Activated CD8-positive, alpha-beta memory T cell treated with anti-CD3 and anti-CD28 coated beads, Interleukin-2, amount 50 U/mL, for 1 hour (primary cell): ENCODE results near the gene PHF23.
"Not testable (repeated sequence)": the region's sequence is repeated elsewhere in the genome, so short reads cannot be mapped to it uniquely, and the experiment has no call there.

ENCODE experiments used
- DNase-seq: peaks from one replicate; pipeline ENCODE4 v3.0.0-alpha.2; 2020; ENCODE audit errors: extremely low read depth

The PHF23 gene

DNA sequence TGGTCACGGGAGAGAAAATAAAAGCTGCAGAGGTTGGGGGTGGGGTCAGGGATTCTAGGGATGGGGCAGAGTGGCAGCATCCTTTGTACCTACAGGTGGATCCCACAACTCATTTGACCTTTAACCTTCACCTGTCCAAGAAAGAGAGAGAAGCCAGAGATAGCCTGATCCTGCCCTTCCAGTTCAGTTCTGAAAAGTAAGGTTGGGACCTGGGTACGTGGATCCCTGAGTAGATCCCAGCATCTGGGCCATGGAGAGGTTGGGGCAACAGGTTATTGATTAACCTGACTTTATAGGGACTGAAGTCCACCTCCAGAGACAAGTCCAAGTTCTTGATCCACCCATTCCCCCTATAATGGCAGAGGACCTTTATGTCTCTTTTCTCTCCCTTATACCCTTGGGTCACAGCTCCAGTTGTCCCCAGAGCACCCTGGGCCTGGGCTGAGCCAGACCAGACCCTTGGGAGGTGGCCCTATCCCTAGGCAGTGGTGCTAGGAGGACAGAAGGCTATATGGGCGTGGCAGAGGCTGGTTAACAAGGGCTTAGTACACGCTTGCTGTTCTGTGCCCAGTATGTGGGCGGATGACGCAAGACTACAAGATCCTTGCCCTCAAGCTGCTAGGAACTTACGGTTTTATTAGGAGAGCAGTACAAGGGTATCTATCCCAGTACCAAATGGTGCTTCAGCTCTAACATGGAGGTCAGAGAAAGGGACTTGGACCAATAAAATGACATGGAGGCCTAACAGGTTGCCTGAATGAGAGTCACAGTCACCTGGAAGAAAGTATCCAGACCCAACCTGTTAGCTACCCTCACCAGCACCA is 19.7 kb upstream of the PHF23 start:
- no peak for DNase-seq

DNA sequence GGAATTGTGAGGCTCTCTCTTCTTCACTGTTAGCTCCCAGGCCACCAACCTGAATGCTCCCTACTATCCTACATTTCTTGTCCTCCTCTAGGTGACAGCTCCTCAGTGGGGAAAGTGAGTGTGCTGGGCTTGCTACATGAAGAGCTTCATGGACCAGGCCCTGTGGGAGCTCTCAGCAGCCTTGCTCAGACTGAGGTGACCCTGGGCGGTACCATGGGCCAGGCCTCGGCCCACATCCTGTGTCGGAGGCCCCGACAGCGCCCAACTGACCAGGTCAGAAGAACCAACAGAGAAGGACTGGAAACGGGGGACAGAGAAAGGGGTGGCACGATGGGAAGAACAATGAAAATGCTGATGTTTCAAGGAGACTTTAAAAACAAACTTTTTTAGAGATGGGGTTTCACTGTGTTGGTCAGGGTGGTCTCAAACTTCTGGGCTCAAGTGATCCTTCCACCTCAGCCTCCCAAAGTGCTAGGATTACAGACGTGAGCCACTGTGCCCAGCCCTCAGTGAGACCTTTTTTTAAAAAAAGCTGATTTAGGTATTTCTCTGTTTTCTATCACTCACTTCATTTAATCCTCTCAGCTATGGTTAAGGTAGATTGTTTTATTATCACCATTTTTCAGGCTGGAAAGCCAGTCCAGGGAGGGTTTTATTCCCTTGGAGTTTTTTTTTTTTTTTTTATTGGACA is 17.7 kb upstream of the PHF23 start:
- DNase-seq: no peak

DNA sequence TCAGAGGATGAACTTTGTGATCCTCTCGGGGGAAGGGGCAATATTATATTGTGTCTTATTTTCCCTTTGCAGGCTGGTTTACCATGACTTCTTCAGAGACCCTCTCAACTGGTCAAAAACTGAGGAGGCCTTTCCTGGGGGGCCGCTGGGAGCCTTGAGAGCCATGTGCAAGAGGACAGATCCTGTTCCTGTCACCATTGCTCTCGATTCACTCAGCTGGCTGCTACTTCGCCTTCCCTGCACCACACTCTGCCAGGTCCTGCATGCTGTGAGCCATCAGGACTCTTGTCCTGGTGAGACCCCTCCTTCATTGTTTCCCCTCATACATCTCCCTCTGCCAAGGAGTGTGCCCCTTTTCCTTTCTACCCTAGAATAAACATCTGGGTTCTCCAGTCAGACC is 15.3 kb upstream of the PHF23 start:
- DNase-seq: no peak

DNA sequence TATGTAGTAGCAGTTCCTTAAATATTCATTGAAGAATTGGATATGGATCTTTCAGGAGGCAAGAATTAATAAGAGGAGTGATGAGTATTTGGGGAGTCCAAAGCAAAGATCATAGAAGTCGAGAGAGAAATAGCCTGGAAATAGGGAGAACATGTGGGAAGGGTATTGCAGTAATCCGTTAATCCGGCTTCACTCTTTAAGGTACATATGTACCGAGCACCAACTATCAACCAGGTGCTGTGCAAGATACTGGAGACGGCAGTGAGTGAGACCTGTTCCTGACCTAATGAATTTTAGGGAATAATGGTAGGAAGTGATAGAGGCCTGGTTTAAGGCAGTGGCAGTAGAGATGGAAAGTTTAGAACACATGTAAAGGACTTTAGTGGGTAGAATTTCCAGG is 13.8 kb upstream of the PHF23 start:
- no peak for DNase-seq

DNA sequence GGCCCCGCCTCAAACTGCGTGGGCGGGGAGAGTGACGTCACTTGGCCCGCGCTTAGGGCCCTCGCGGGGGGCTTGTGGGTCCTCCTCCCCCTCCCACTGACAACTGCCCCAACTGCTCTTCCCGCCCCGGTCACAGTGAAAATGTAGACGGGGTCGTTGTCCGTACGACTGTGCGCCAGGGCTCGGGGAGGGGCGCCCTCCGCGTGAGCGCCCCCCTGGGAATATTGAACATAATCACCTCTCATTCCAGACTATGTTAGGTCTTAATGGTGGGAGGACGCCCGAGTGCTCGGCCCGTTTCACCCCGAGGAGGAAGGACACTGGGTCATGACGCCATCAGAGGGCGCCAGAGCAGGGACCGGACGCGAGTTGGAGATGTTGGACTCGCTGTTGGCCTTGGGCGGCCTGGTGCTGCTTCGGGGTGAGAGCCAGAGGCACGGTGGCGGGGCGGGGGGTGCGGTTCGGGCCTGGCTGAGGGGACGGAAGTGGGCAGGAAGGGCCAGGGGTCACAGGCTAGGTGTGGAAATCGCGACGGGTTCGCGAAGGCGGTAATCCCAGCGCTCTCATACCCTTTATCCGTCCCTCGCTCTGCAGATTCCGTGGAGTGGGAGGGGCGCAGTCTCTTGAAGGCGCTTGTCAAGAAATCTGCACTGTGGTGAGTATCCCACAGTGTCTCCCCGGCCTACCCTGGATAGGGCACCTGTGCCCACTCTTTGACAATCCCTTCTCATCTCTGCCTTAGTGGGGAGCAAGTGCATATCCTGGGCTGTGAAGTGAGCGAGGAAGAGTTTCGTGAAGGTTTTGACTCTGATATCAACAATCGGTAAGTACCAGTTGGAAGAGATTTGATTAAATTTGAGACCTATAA is 13.2 kb upstream of the PHF23 start, which contains the start of gene ELP5:
TSS of gene ELP5 (plus strand) at position 40 of the 868 bp plus-strand sequence. CDS start at position 376, 336 bp downstream.
- peak; percentile 66 for DNase-seq

DNA sequence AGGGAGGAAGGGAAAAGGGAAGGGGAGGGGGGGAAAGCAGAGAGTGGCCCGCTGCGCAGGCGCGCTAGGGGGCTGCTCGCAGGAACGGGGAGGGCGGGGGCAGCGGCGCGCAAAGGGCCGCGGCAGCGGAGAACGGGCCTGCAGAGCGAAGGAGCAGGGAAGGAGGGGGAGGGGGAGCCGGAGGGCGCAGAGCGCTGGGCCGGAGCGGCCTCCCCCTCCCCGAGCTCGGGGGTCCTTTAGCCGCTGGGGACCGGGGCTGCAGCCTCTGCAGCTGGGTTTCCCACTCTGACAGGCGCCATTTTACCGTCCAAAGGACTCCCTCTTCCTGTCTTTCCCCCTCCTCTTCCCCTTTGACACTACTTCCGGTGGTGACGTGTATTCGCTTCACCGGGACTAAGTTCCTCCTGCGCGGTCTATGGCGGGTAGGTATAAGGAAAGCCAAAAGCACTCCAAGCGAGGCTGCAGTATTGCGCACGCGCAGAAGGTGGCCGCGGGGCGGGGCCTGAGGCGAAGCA is 12.5 kb upstream of the PHF23 start, which contains the start of gene CTDNEP1:
TSS of gene CTDNEP1 (minus strand) at position 74 of the 515 bp plus-strand sequence. CDS start 438 bp downstream, outside the sequence.
- peak; percentile 98 for DNase-seq

DNA sequence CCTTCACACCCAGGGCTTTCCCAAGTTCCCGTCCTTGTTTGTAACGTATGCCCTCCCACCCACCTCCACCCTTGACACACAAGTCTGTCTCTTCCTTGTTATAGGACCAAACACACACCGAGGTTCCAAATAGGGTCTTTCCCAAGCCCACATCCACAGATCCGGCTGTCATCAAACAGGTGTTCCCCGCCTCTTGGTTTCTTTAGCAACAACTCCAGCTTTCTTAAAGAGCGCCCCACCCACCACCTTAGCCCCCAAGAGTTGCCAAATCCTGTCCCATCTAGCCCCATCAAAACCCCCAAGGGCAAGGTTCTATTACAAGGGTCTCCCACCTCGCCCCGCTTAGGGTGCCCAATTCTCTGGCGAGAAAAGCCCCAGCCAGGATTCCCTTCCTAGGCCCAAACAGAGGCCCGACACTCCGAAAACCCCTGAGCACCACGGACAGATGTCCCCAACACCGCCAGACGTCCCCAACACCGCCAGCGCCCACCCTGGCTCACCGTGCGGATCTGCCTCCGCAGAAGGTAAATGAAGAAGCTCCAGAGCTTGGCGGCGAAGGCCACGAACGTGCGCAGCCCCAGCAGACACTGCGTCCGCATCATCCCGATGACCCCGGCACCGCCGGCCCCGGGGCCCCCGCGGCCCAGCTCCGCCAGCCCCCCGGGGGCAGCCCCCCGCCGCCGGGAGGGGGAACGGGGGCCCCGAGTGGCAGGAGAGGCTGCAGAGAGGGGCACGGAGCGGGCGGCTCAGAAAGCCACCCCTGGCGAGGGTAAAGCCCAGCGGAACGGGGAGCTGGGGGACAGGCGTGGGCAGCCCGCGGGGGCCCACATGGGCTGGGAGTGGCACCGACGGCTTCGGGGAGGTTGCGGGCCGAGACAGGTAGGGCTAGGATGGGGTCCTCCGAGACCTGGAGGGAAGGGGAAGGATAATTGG is 11.7 kb upstream of the PHF23 start:
- DNase-seq: no peak

DNA sequence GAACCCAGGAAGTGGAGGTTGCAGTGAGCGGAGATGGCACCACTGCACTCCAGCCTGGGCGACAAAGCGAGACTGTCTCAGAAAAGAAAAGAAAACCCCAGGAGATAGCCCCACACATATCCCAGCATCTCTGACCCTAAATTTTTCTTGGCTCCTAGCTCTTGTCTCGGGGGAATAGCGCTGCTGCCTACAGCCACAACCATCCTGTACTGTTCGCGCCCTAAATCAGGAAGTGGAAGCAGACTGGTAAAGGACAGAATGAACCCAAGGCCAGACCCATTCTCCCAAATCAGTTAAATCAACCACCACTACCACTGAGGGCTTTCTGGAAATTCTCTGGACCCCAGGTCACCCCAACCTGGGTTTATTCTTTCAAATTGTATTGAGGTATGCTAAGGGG is 10.6 kb upstream of the PHF23 start:
- no peak for DNase-seq

DNA sequence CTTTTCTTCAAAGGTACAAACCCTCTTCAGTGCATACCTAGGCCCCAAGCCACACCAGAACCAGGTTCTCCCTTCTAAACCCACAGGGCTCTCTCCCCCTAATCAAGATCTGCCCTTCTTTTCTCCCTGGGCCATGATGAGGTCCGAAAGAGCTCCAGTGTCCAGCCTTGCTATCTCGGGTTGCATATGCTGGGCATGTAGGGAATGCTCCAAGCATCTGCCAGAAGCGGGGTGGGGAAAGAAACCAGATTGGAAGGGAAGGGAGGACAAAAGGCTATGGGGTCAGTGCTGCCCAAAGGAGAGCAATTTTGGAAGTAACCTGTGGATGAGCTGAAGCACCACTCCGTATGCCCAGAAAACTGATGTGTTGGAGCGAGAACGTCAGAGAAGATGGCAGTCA is 10.0 kb upstream of the PHF23 start:
- DNase-seq: no peak

DNA sequence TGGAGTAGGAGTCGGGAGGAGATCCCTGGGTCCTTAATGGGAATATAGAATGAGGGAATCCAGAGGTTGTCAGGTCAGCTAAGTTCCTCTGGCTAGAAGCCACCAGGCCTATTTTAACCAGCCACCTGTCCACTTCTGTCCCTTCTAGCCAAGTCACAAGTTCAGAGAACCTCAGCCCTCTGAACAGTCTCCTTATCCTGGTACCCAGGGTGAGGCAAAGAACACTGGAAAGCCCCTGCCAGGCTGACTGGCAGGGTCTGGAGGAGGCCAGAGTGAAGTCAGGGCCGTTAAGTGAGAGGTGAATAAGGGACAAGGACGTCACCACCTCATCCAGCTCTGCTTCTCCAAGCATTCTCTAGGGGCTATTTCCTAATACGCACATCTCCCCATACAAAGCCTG is 9.5 kb upstream of the PHF23 start:
- DNase-seq: no peak

DNA sequence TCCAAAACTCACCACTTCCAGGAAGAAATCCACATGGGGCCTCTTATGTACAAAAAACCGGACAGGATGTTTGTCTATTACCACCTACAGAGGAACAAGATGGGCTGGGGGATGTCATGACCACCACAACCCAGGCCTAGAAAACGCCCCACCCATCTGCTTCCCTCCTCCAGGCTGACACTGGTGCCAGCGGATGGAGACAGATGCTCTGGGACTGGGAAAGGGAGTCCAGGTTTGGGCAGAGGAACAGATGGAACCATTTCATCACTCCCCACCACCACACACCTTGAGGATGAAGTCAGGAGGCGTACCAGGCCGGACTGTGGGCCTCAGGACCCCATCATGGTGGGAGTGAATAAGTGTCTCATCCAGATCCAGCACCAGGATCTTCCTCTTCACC is 7.5 kb upstream of the PHF23 start:
- no peak for DNase-seq

DNA sequence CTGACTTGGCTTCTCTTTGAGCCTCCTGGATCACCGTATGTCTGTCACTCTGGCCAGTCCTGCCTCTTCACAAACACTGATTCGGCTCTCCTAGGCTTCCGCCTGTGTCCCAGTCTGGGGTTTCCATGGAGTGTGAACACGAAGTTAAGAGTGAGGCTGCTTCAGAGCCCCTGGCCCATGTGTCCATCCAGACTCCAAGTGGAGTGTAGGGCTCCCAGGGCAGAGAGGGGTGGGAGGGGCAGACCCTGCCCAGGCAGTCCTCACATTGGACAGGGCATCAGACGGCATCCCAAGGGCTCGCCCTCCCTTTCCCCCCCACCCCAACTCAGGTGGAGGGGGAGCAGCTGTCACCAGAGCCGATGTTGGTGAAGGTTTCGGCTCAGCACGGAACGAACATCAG is 4.6 kb upstream of the PHF23 start:
- DNase-seq: not testable (repeated sequence)

DNA sequence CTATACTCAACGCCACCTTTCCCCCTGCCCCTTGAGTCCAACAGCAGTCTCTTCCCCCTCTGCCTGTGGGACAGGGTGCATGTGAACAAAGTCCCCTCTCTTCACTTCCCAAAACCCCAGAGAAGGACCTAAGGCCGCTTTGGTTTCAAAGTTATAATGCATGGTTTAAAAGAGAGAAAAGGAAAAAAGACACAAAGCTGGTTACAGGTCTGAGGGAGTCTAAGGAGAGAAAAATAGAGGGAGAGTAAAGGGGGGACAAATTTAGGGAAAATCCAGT is 4.1 kb upstream of the PHF23 start:
- DNase-seq: no peak

DNA sequence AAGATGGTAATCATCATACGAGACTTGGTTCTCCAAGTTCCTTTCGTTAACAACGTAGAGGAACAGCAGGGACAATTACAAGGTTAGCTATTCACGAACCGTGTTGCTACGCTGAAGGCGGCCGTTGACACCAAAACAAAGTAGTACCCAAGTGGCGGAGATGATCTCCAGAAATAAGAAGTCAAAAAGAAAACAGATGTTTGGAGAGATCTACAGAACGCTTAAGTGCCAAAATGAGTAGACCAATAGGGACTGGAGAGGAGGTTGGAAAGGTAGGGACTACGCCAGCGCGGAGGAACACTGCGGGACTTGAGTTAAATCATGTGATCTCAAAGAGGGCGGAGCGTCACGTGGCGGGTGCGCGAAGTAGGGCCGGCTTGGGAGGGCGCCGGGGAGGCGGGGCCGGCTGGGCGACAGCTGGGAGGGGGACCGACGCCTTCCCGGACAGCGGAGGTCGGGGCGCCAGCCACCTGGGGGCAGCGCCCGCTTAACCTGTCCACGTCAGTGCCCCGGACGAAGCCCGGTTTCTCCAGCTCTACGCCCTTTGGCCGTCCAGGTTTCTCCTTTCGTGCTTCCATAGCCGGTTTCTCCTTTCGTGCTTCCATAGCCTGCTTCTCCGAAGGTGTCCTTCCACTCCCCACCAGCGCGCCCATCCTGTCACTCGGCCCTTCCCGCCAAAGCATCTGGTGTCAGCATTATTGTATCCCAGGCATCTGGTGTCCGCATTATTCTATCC is 3.6 kb upstream of the PHF23 start:
- DNase-seq: peak; percentile 94

DNA sequence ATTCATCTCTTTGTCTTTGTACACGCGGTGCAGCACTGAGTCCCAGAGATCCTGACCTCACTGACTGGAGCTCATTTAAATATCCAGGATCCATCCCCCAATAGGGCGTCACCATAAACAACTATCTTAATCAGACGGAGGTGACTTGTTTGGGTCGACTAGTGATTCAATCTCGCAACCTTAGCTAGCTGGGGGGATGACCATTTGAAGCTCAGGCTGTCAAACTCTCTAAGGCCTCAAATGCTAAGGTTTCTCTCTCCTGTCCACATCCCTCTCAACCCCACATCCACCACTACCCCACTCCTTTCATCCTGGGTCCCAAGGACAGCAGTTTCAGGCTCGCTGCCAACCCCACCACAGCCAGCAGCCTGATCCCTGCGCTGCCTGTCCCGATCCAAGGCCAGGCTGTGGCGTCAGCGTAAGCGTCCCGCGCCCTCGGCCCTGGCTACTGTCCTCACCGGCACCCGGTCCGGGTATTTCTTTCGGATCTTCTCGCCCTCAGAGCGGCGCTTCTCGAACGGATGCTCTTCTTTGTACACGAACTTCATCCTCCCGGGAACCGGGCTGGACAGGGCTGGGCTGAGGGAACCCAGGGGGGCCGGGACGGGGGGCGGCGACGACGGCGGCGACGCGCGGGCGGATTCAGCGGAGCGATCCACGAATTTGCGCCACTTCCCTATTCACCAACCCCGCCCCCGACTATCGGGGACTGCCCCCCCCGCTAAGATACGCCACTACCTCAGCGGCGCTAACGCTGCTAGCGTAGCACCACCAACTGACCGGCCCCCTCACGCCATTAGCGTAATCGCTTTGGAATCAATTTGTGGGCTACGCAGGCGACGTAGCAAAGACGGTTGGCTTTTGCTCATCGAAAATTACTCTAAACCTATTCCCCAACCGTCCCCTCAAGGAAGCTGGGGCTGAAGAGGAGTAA is 2.8 kb upstream of the PHF23 start, which contains the start of gene GABARAP:
TSS of gene GABARAP (minus strand) at position 667 of the 934 bp plus-strand sequence. CDS start at position 548, 119 bp downstream.
- peak; percentile 85 for DNase-seq

DNA sequence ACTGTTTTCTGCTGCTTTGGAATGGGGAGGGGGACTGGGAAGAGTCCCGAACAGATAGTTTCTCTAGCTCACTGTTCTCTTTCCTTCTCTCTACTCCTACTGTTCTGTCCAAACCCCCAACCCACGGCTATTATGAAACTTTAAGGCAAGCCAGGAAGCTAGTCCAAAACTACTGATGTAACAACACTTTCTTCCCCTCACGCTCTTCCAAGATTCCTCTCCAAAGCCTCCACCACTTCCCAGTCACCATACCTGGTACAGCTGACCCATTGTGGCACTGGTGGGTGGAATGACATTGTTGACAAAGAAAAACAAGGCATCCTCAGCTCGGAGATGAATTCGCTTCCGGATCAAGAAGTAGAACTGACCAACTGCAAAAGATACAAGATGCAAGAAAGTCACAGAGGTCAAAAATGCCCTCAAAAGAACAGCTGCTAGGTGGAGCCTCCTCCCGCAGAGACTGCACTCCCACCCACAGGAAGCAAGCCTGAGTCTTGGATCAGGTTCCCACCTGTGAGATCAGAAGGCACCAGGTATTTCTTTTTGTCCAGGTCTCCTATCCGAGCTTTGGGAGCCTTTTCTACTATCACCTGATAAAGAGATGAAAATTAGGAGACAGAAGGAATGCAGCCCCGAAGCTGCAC is 2.0 kb upstream of the PHF23 start:
- no peak for DNase-seq

DNA sequence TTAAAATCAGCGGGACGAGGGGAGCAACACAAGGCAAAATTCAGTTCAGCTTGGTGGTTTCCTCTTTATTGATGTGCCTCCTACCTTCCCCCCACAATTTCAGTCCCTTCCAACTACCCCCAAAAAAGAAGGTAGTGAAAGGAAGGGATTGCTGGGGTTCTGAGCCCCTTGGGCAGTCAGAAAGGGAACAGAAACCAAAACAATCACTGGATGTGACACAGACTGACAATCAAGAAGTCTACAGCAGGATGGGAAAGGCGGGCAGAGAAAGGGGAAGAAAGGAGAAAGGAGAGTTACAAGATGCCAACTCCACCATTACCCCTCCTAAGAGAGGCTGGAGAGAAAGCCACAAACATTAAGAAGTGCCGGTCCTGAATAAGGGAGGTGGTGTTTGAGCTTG is 1.1 kb upstream of the PHF23 start:
- DNase-seq: no peak

DNA sequence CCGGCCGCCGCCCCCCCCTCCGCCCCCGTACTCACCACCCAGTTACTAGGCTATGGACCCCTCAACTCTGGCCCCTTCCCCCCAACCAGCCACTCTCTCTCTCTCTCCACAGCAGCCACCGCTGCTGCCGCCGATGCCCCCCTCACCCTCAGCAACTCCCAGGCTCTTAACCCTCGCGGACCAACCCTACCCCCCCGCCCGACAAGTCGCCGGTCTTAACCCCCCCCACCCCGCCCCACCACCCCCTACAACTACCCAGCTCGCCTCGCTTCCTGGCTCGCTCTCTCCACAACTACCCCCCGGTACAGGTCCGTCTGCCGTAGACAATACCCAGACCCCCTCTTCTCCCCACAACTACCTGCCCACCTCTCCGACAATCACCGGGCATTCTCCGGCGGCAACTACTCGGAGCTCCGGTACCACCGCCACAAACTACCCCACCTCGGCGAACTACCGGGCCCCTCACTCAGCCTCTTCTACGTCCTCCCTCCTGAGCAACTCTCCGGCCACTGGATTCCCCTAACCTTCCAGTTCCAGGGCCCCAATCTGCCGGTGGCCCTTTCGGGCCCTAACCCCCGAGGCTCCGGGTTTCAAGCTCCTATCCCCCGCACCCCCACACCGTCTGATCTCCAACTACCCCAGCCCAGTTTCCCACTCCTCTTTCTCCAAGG is 702 bp downstream of the PHF23 start:
- DNase-seq: no peak
